ENCODE measurements around the gene OR2F2. TPM values are rescaled to one million over a fixed set of nuclear protein-coding genes. Genes with fewer than 3 reads are reported as not detected.

OR2F2 gene
- total RNA-seq, 1 experiment from 2014 or later: not detected

- ChIA-PET RAD21 (ENCODE audit: low non-redundant PET in 1 of 2, low total read pairs in 2 of 2, uncharacterized antibody in 2 of 2, unreplicated experiment in 2 of 2) (no interaction called here), CTCF (no interaction called here), POLR2A (interaction anchor here (2.1 kb wide), 1 partner anchor 9 kb away, joined by 10 read pairs; the partner anchor contains the start of gene TCAF1)
- Histone ChIP-seq H3K36me3 (ENCODE audit: control insufficient read depth in 1 of 2, insufficient read depth in 2 of 2, low read length in 2 of 2) (no peaks in the 10 kb centered on the region), H2AFZ (ENCODE audit: low read depth, low read length, poor library complexity, severe bottlenecking) (no peak overlapping the region), H4K20me1 (ENCODE audit: insufficient read depth) (no peaks in the 10 kb centered on the region), H3K4me3 (replicated peaks in 1 of 2; ENCODE audit: low read depth in 1 of 2, low read length in 2 of 2) (no peak overlapping the region), H3K9me2 (ENCODE audit: insufficient read depth) (no peaks in the 10 kb centered on the region), H3K4me2 (ENCODE audit: low read length) (no peak overlapping the region), H3K9me3 (ENCODE audit: control insufficient read depth in 1 of 2, insufficient read depth in 1 of 2, low read depth in 1 of 2, low read length in 2 of 2) (no peaks in the 10 kb centered on the region), H3K27me3 (ENCODE audit: insufficient read depth, low read length) (no peaks in the 10 kb centered on the region), H3K4me1 (ENCODE audit: control insufficient read depth in 1 of 2, insufficient read depth in 2 of 2, low read length in 2 of 2) (no peaks in the 10 kb centered on the region), H3K79me2 (ENCODE audit: insufficient read depth, low read length) (no peaks in the 10 kb centered on the region), H3K9ac (ENCODE audit: low read length) (no peak overlapping the region), H3K27ac (ENCODE audit: low read depth, low read length) (no peak overlapping the region)
- BruUV-seq (replicated peaks): no TSS peak
- DNase-seq (ENCODE audit: low read depth, low spot score) (no peak), ATAC-seq (no peak)
- TF ChIP-seq RAD21 (IDR thresholded peaks at IDR 0.05; ENCODE audit: low read depth) (no peak), JUND (IDR thresholded peaks at IDR 0.05) (no peak), CEBPB (IDR thresholded peaks at IDR 0.05; ENCODE audit: low read depth) (no peak), SIN3A (IDR thresholded peaks at IDR 0.05; ENCODE audit: low read depth) (no peak), ELF1 (IDR thresholded peaks at IDR 0.05; ENCODE audit: borderline replicate concordance, low read depth) (no peak), POLR2AphosphoS5 (IDR thresholded peaks at IDR 0.05; ENCODE audit: low read depth, low read length) (no peak), YY1 (IDR thresholded peaks at IDR 0.05; ENCODE audit: extremely low read depth, insufficient replicate concordance, low read depth, low read length) (no peak), SP1 (IDR thresholded peaks at IDR 0.05; ENCODE audit: low read depth) (no peak)
- TF ChIP-seq, protein P1, sequence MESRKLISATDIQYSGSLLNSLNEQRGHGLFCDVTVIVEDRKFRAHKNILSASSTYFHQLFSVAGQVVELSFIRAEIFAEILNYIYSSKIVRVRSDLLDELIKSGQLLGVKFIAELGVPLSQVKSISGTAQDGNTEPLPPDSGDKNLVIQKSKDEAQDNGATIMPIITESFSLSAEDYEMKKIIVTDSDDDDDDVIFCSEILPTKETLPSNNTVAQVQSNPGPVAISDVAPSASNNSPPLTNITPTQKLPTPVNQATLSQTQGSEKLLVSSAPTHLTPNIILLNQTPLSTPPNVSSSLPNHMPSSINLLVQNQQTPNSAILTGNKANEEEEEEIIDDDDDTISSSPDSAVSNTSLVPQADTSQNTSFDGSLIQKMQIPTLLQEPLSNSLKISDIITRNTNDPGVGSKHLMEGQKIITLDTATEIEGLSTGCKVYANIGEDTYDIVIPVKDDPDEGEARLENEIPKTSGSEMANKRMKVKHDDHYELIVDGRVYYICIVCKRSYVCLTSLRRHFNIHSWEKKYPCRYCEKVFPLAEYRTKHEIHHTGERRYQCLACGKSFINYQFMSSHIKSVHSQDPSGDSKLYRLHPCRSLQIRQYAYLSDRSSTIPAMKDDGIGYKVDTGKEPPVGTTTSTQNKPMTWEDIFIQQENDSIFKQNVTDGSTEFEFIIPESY (IDR thresholded peaks at IDR 0.05; ENCODE audit: extremely low read depth, insufficient replicate concordance, low read length): no peak
- intact Hi-C loops (cut with micrococcal nuclease): no loop called here
Measured at GRCh38 chr7:143910473-143911248, 24.4 kb upstream of the OR2F2 start.

All from HCT116 (cell line).